GM18873 (cell line): ENCODE measurements around the gene CDK6.

ENCODE experiments used
- ATAC-seq: cut with Tn5 transposase; IDR thresholded peaks from one replicate; pipeline ENCODE4 v1.9.1; 2021; ENCODE audit warnings: mild to moderate bottlenecking, moderate library complexity, moderate number of reproducible peaks; ENCODE audit not compliant: unreplicated experiment, low FRiP score

CDK6 gene

GRCh38 chr7:92848441-92848840 lies 12.1 kb upstream of the CDK6 start:
- no peak for ATAC-seq

- ATAC-seq = no peak
Observed at GRCh38 chr7:92847305-92847704, 10.9 kb upstream of the CDK6 start.

- ATAC-seq = no peak
Observed at GRCh38 chr7:92845736-92846135, 9.4 kb upstream of the CDK6 start.

- no peak for ATAC-seq
Observed at GRCh38 chr7:92843781-92844180, 7.4 kb upstream of the CDK6 start.

- no peak for ATAC-seq
Observed at GRCh38 chr7:92843034-92843760, 6.8 kb upstream of the CDK6 start.

- no peak for ATAC-seq
Observed at GRCh38 chr7:92841192-92841591, 4.8 kb upstream of the CDK6 start.

GRCh38 chr7:92840316-92840715 lies 3.9 kb upstream of the CDK6 start:
- ATAC-seq = no peak

GRCh38 chr7:92839901-92840300 lies 3.5 kb upstream of the CDK6 start:
- ATAC-seq = no peak

GRCh38 chr7:92838934-92839333 lies 2.6 kb upstream of the CDK6 start:
- ATAC-seq = no peak

GRCh38 chr7:92837000-92837749 lies 802 bp upstream of the CDK6 start:
- ATAC-seq = no peak

GRCh38 chr7:92835851-92836488 lies 403 bp downstream of the CDK6 start:
- no peak for ATAC-seq

GRCh38 chr7:92835261-92835850 lies 1.0 kb downstream of the CDK6 start:
- no peak for ATAC-seq

- ATAC-seq = no peak
Observed at GRCh38 chr7:92834507-92835260, 1.7 kb downstream of the CDK6 start.

- peak; percentile 39 for ATAC-seq
Observed at GRCh38 chr7:92833766-92834506, 2.4 kb downstream of the CDK6 start.

- ATAC-seq = peak; percentile 62
Observed at GRCh38 chr7:92833024-92833765, 3.2 kb downstream of the CDK6 start.

- peak; percentile 0 for ATAC-seq
Observed at GRCh38 chr7:92832534-92833023, 3.8 kb downstream of the CDK6 start.

GRCh38 chr7:92831716-92832533 lies 4.4 kb downstream of the CDK6 start:
- no peak for ATAC-seq

GRCh38 chr7:92830532-92831110 lies 5.8 kb downstream of the CDK6 start:
- no peak for ATAC-seq
